DMS114 treated with DMSO at 0.1 percent for 48 hours (cell line): ENCODE measurements around the gene MPST.
"Not testable (repeated sequence)": the region's sequence is repeated elsewhere in the genome, so short reads cannot be mapped to it uniquely, and the experiment has no call there.

Experiments used
- DNase-seq: peaks from one replicate; lab custom pipeline; 2025; ENCODE audit not compliant: unreplicated experiment; lab: John Stamatoyannopoulos, UW

MPST gene

GRCh38 chr22:37059876-37060449 lies 40.4 kb downstream of the MPST start:
- no peak for DNase-seq

- no peak for DNase-seq
Measured at GRCh38 chr22:37060801-37061610, 41.5 kb downstream of the MPST start.

- no peak for DNase-seq
Measured at GRCh38 chr22:37061611-37062375, 42.3 kb downstream of the MPST start.

GRCh38 chr22:37062376-37062675 lies 42.8 kb downstream of the MPST start:
- no peak for DNase-seq

- DNase-seq, result no peak
Measured at GRCh38 chr22:37062702-37063381, 43.3 kb downstream of the MPST start.

GRCh38 chr22:37063431-37064420 lies 44.2 kb downstream of the MPST start:
- no peak for DNase-seq

GRCh38 chr22:37064553-37064952 lies 45.0 kb downstream of the MPST start:
- no peak for DNase-seq

- DNase-seq, result no peak
Measured at GRCh38 chr22:37065180-37065579, 45.6 kb downstream of the MPST start.

- no peak for DNase-seq
Measured at GRCh38 chr22:37065961-37066360, 46.4 kb downstream of the MPST start.

- DNase-seq, result no peak
Measured at GRCh38 chr22:37067428-37067827, 47.9 kb downstream of the MPST start.

- no peak for DNase-seq
Measured at GRCh38 chr22:37068859-37069258, 49.3 kb downstream of the MPST start.

- DNase-seq, result no peak
Measured at GRCh38 chr22:37069319-37069718, 49.8 kb downstream of the MPST start.

GRCh38 chr22:37069719-37070118 lies 50.2 kb downstream of the MPST start:
- DNase-seq, result no peak

GRCh38 chr22:37070334-37070733 lies 50.8 kb downstream of the MPST start:
- no peak for DNase-seq

- no peak for DNase-seq
Measured at GRCh38 chr22:37070744-37071143, 51.2 kb downstream of the MPST start.

GRCh38 chr22:37071850-37072592 lies 52.5 kb downstream of the MPST start:
- DNase-seq, result not testable (repeated sequence)

GRCh38 chr22:37072673-37073072 lies 53.1 kb downstream of the MPST start:
- DNase-seq, result no peak

- DNase-seq, result no peak
Measured at GRCh38 chr22:37074537-37074936, 55.0 kb downstream of the MPST start.

GRCh38 chr22:37075046-37075445 lies 55.5 kb downstream of the MPST start:
- no peak for DNase-seq
